ENCODE results near the gene HAX1.

DNA sequence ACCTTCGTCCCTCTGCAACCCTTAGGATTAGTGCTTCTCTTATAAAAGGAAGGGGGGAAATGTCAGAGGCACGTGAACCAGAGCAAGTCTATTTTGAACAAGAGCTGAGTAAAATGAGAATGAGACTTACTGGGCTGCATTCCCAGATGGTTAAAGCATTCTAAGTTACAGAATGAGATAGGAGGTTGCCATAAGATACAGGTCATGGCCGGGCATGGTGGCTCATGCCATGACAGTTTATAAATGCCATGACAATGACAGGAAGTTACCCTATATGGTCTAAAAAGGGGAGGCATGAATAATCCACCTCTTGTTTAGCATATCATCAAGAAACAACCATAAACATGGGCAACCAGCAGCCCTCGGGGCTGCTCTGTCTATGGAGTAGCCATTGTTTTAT is 46.0 kb downstream of the HAX1 start:
- TF ChIP-seq CTCF (conservative IDR thresholded peaks at IDR 0.05; ENCODE audit: low read length) = no peak
- no peak for TF ChIP-seq EZH2phosphoT487 (IDR thresholded peaks at IDR 0.05; ENCODE audit: borderline replicate concordance)

Measured in Loucy (cell line).